Bronchial epithelial cell (primary cell): ENCODE measurements around the gene P2RX2. TPM values are rescaled to one million over a fixed set of nuclear protein-coding genes. Genes with fewer than 3 reads are reported as not detected.

Source experiments
- DNase-seq: peaks from one replicate; pipeline ENCODE4 v3.0.0-alpha.2; 2010; ENCODE audit warnings: low read depth
- FAIRE-seq: peaks from 2 replicates; lab custom pipeline; 2011; peaks lifted over from hg19 to GRCh38; lab: Jason Lieb, UNC
- H3K27me3 ChIP-seq: 2 replicates; pipeline ENCODE4 v1.5.1; 2011; ENCODE audit warnings: low read length; ENCODE audit not compliant: control insufficient read depth, insufficient read depth
- H3K36me3 ChIP-seq: 2 replicates; pipeline ENCODE4 v1.5.1; 2011; ENCODE audit warnings: low read length; ENCODE audit not compliant: control insufficient read depth, insufficient read depth
- H3K4me3 ChIP-seq: 2 replicates; pipeline ENCODE4 v1.5.1; 2011; ENCODE audit warnings: mild to moderate bottlenecking, low read depth, low read length, control low read depth
- CTCF ChIP-seq: IDR thresholded peaks from 2 replicates; pipeline ENCODE4 v1.5.1; 2011; ENCODE audit warnings: mild to moderate bottlenecking, moderate library complexity, low read length, control low read depth, inconsistent platforms; ENCODE audit not compliant: insufficient read depth, severe bottlenecking
- total RNA-seq: library from RNA; depleted of rRNA; stranded (reverse); fragments of >200 nt; gene quantifications from 2 replicates; pipeline ENCODE4 v1.2.1, GENCODE V29; 2014

Gene P2RX2
- total RNA-seq, 1 donor from 2014 or later: not detected

DNA sequence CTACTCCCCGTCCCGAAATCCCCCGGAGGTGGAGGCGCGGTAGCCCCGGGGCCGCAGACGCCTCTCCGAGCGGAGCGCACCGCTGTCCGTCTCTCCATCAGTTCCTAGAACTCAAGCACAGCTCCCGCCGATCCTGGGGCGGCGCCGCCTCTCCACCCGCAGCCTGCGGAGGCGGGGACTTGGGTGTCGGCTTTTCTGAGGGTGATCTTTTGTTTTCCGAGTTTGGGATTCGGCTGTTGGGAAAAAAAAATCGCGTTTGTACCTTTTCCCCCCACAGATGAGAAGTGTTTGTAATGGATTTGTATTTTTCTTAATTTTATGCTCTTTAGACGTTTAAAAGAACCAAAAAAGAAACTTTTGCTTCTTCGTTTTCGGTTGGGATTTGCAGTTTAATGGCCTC is 34.8 kb upstream of the P2RX2 start:
- peaks cover 1% of the 10 kb centered on the region for H3K27me3 ChIP-seq
- no peak for DNase-seq
- no peak for FAIRE-seq
- peaks cover 1% of the 10 kb centered on the region for H3K36me3 ChIP-seq
- no peak overlapping the region for H3K4me3 ChIP-seq
- TF ChIP-seq CTCF: no peak

DNA sequence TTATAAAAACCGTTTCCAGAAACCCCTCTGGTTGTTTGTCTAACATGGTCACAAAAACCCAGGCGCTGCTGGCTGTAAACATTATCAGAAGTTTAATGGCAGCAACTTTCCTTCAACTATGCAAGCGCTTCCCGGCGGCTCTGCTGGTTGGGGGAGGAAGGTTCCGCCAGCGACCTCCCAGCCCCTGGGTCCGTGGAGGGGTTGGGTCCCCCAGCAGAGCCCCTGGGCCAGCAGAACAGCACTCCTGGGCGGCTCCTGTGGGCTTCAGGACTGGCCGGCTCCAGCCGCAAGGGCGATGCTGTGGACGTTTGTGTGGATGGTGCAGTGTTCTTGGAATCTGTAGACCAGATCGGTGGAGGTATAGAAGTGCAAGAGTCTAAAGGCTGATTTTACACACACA is 34.1 kb upstream of the P2RX2 start:
- no peak for DNase-seq

DNA sequence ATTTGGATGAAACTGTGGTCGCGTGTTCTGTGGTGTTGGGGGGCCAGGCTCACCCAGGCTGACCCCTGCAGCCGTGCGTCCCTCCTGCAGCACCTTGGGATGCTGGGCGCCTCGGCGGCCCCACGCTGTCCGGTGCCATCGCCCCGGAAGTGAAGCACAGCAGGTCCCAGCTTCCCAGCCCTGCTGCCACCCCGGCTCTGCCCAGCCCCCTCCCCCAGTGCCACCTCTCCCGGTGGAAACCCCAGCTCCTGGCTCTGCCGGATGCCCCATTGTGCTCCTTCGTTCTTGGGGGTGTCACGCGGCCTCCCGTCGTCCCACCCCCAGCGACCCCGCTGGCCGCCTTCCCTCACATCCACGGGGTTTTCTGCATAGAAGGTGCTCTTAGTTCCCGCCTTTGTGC is 33.4 kb upstream of the P2RX2 start:
- H3K36me3 ChIP-seq: peaks cover 1% of the 10 kb centered on the region
- DNase-seq (no peak), FAIRE-seq (no peak)
- H3K27me3 ChIP-seq: peaks cover 1% of the 10 kb centered on the region
- TF ChIP-seq CTCF: no peak
- H3K4me3 ChIP-seq: no peak overlapping the region

More for the DNA sequence above, 34.1 kb upstream of the P2RX2 start:
- H3K36me3 ChIP-seq: peaks cover 1% of the 10 kb centered on the region
- H3K4me3 ChIP-seq: no peak overlapping the region
- no peak for TF ChIP-seq CTCF
- peaks cover 1% of the 10 kb centered on the region for H3K27me3 ChIP-seq
- FAIRE-seq: no peak

DNA sequence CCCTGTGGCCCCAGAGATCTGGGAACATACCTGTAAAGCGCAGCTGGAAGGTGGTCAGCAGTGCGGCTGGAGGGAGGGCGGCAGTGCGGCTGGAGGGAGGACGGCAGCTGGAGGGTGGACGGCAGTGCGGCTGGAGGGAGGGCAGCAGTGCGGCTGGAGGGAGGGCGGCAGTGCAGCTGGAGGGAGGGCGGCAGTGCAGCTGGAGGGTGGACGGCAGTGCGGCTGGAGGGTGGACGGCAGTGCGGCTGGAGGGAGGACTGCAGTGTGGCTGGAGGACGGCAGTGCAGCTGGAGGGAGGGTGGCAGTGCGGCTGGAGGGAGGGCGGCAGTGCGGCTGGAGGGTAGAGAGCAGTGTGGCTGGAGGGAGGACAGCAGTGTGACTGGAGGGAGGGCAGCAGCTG is 31.6 kb upstream of the P2RX2 start:
- no peak for TF ChIP-seq CTCF
- Histone ChIP-seq H3K36me3 (no peaks in the 10 kb centered on the region), H3K27me3 (peaks cover 1% of the 10 kb centered on the region), H3K4me3 (no peak overlapping the region)
- FAIRE-seq (no peak), DNase-seq (no peak)

GRCh38 chr12:132587781-132588180 is 30.8 kb upstream of the P2RX2 start:
- no peak overlapping the region for H3K4me3 ChIP-seq
- no peaks in the 10 kb centered on the region for H3K36me3 ChIP-seq
- TF ChIP-seq CTCF: no peak
- no peak for FAIRE-seq
- no peak for DNase-seq
- H3K27me3 ChIP-seq: peaks cover 1% of the 10 kb centered on the region

DNA sequence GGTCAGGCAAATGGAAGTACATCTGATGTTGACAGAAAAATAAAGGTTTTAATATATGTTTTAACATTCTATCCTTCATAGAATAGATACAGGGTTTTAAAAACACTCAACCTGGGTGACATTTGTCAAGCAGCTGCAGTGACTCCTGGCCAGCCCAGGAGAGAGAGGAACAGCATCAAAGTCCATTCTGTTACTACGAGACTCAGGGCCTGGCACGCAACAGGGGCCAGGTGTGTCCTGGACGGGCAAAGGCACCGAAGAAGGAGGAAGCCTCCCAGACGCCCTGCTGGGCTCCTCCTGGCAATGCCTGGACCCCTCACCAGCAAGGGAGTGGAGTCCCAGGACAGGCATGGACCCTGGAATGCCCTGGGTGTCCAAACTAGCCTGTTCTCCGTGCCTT is 30.3 kb upstream of the P2RX2 start:
- Histone ChIP-seq H3K36me3 (no peaks in the 10 kb centered on the region), H3K4me3 (no peak overlapping the region), H3K27me3 (peaks cover 1% of the 10 kb centered on the region)
- DNase-seq (no peak), FAIRE-seq (no peak)
- TF ChIP-seq CTCF: no peak
